Sigmoid colon (tissue), 7 donors: ENCODE results near the gene BTBD9. TPM values are rescaled to one million over a fixed set of nuclear protein-coding genes. Genes with fewer than 3 reads are reported as not detected.

Source experiments
- DNase-seq: peaks from one replicate; pipeline ENCODE4 v3.0.0-alpha.2; 2019
- H3K27ac ChIP-seq, 4 donors: fragments of 200-600 bp; sonication (generic); one replicate each; pipeline ENCODE4 v1.5.1; 2016 to 2019; ENCODE audit warnings: mild to moderate bottlenecking in 1 of 4
- H3K27me3 ChIP-seq, 3 donors: fragments of 200-600 bp; sonication (generic); one replicate each; pipeline ENCODE4 v1.5.1; 2019; ENCODE audit warnings: mild to moderate bottlenecking in 1 of 3
- H3K36me3 ChIP-seq, 4 donors: fragments of 200-600 bp; sonication (generic); one replicate each; pipeline ENCODE4 v1.5.1; 2016 to 2019
- H3K4me1 ChIP-seq, 4 donors: fragments of 200-600 bp; sonication (generic); one replicate each; pipeline ENCODE4 v1.5.1; 2017 to 2019
- H3K4me3 ChIP-seq, 4 donors: fragments of 200-600 bp; sonication (generic); one replicate each; pipeline ENCODE4 v1.5.1; 2017 to 2019; ENCODE audit warnings: mild to moderate bottlenecking in 2 of 4, moderate library complexity in 1 of 4
- H3K9me3 ChIP-seq, 4 donors: fragments of 200-600 bp in 3 of 4; sonication (generic) in 3 of 4; one replicate each; pipeline versions ENCODE4 v1.5.1 to v1.6.1; 2013 to 2019
- EP300 ChIP-seq, 4 donors: sonication (generic); formaldehyde crosslinking; IDR thresholded peaks; one replicate each; pipeline ENCODE4 v1.6.1; 2017; ENCODE audit warnings: antibody characterized with exemption in 4 of 4
- POLR2A ChIP-seq, 2 donors: fragments of 450-650 bp; IDR thresholded peaks; one replicate each; pipeline ENCODE4 v1.6.1; 2016; ENCODE audit warnings: antibody characterized with exemption in 2 of 2, mild to moderate bottlenecking in 2 of 2, moderate library complexity in 2 of 2
- POLR2AphosphoS5 ChIP-seq, 4 donors: sonication (generic); formaldehyde crosslinking; IDR thresholded peaks; one replicate each; pipeline ENCODE4 v1.6.1; 2017; ENCODE audit warnings: antibody characterized with exemption in 4 of 4
- WGBS, 2 donors: extraction: QIAGEN DNeasy Blood & Tissue Kit; methylation state at CpG; one replicate each; pipeline ENCODE4 v1.1.7; 2013; 5-methylcytosine and 5-hydroxymethylcytosine counted together
- intact Hi-C: fragments of 100-400 bp; cut with DNase I; formaldehyde crosslinking; loops from one replicate; pipeline ENCODE4 v1.15.1; 2023
- polyA plus RNA-seq, 3 donors: library from polyadenylated mRNA; stranded (reverse); fragments of 200-250 nt; gene quantifications; one replicate each; pipeline ENCODE4 v1.2.3, GENCODE V29; 2013
- total RNA-seq, 4 donors: library from RNA; depleted of rRNA; stranded (reverse); fragments of >200 nt; gene quantifications; one replicate each; pipeline ENCODE4 v1.1.0, GENCODE V29; 2016
- TF ChIP-seq, protein P1 (sequence below), 4 experiments: fragments of 450-650 bp in 3 of 4; fragments of 200-600 bp in 1 of 4; IDR thresholded peaks; one replicate each; pipeline ENCODE4 v1.5.1; 2016 to 2019; ENCODE audit warnings: antibody characterized with exemption in 4 of 4, mild to moderate bottlenecking in 3 of 4, moderate library complexity in 2 of 4
- donor health status: healthy with polysubstance abuse.
- donor health status: Bipolar disorder and iron deficiency.
- donor health status: healthy.

The BTBD9 gene
- total and polyA plus RNA-seq, 7 donors = 3.6 to 20.8 (median 10.5) TPM

DNA sequence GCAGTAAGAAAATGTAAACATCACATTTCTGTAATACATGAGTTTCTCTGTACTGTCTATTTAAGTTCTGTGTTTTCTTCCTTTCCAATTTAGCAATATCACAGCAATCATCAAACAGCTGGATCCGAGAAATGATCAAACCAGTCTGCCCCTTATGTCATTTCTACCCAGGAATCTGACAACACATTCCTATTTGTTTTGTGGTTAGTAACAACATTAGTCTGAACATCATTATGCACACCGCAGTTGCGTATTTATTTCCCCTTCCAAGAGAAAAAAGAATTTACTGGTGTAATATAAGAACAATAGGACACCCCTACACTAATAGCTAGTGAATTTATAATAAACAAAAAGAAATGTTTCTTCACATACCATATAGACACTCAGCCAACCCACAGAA is 179.5 kb downstream of the BTBD9 start:
- WGBS, 2 donors = 87 to 90% methylated on average over 3 of the region's 3 CpGs
- no peak for DNase-seq
- Histone ChIP-seq H3K9me3 (no peaks in the 10 kb centered on the region), H3K4me1 (no peaks in the 10 kb centered on the region), H3K27ac (no peak overlapping the region), H3K4me3 (no peak overlapping the region), H3K27me3 (no peaks in the 10 kb centered on the region), H3K36me3 (no peaks in the 10 kb centered on the region)
- intact Hi-C loops = no loop called here
- TF ChIP-seq POLR2A (IDR thresholded peaks at IDR 0.05) = no peak
- TF ChIP-seq, protein P1, sequence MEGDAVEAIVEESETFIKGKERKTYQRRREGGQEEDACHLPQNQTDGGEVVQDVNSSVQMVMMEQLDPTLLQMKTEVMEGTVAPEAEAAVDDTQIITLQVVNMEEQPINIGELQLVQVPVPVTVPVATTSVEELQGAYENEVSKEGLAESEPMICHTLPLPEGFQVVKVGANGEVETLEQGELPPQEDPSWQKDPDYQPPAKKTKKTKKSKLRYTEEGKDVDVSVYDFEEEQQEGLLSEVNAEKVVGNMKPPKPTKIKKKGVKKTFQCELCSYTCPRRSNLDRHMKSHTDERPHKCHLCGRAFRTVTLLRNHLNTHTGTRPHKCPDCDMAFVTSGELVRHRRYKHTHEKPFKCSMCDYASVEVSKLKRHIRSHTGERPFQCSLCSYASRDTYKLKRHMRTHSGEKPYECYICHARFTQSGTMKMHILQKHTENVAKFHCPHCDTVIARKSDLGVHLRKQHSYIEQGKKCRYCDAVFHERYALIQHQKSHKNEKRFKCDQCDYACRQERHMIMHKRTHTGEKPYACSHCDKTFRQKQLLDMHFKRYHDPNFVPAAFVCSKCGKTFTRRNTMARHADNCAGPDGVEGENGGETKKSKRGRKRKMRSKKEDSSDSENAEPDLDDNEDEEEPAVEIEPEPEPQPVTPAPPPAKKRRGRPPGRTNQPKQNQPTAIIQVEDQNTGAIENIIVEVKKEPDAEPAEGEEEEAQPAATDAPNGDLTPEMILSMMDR (IDR thresholded peaks at IDR 0.05) = no peak
- TF ChIP-seq POLR2AphosphoS5 (IDR thresholded peaks at IDR 0.05) = no peak
- no peak for TF ChIP-seq EP300 (IDR thresholded peaks at IDR 0.05)

DNA sequence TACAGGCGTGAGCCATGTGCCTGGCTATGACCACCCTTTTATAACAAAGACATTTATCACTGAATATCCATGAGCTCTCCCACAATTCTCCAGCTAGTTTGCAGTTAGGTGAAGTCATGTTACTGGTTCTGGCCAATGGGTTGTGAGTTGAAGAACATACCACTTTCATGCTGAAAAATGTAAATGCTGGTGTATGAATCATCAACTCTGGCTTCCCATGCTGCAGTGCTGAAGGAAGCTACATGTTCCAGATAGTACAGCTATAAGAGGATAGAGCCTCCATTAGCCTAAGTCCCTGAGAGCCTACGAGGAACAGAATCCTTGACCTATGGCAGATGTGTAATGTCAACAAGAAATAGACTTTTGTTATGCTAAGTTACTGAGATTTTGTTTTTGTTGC is 180.4 kb downstream of the BTBD9 start:
- Histone ChIP-seq H3K9me3 (no peaks in the 10 kb centered on the region), H3K4me3 (no peak overlapping the region), H3K4me1 (no peaks in the 10 kb centered on the region), H3K27me3 (no peaks in the 10 kb centered on the region), H3K27ac (no peak overlapping the region), H3K36me3 (no peaks in the 10 kb centered on the region)
- intact Hi-C loops = no loop called here
- WGBS, 2 donors = 89 to 91% methylated on average over 2 of the region's 2 CpGs
- no peak for TF ChIP-seq POLR2AphosphoS5 (IDR thresholded peaks at IDR 0.05)
- TF ChIP-seq EP300 (IDR thresholded peaks at IDR 0.05) = no peak
- TF ChIP-seq POLR2A (IDR thresholded peaks at IDR 0.05) = no peak
- TF ChIP-seq, protein P1 (IDR thresholded peaks at IDR 0.05) = no peak
- DNase-seq = no peak

- DNase-seq = no peak
- 95 to 96% methylated on average over 4 of the region's 4 CpGs for WGBS, 2 donors
- Histone ChIP-seq H3K36me3 (no peaks in the 10 kb centered on the region), H3K4me1 (no peaks in the 10 kb centered on the region), H3K4me3 (no peak overlapping the region), H3K9me3 (no peaks in the 10 kb centered on the region), H3K27me3 (no peaks in the 10 kb centered on the region), H3K27ac (no peak overlapping the region)
- TF ChIP-seq, protein P1 (IDR thresholded peaks at IDR 0.05) = no peak
- TF ChIP-seq POLR2A (IDR thresholded peaks at IDR 0.05) (no peak), POLR2AphosphoS5 (IDR thresholded peaks at IDR 0.05) (no peak), EP300 (IDR thresholded peaks at IDR 0.05) (no peak)
- intact Hi-C loops = no loop called here
These were observed 185.9 kb downstream of the BTBD9 start for GRCh38 chr6:38453861-38454260.

DNA sequence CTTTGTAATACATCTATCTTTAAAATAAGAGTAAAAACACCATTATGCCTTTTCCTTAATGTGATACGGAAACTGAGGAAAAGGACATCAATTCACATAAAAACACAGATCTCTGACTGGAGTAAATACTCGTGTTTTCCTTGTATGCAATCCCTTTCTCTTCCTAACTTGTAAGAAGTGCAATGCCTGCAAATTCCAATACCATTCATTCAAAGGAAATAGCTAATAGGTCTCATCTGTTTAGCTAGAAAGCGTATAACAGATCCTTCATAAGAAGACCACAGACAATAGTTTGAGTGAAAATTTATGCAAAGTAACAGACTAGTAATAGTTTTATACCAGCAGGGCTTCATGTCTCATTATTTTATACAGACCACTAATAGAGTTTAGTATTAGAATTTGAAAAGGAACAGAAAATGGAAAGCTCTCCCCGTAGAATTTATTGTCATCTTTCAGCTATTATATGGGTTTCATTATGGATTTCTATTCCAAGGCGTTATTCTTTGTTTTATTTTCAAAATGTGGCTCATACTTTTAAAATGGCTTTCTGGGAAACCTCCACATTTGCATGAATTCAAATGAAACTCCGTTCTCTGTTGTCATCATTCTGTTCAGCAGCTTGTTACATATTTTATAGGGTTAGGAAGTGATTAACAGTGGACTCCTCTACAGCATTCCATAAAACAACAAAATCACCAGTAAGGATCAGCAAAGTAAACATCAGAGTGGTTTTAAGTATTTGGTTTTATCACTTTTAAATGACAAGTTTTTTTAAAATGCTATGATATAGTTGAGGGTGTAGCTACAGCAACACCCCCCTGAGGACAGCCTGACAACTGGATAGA is 186.7 kb downstream of the BTBD9 start:
- TF ChIP-seq POLR2AphosphoS5 (IDR thresholded peaks at IDR 0.05) (no peak), EP300 (IDR thresholded peaks at IDR 0.05) (no peak), POLR2A (IDR thresholded peaks at IDR 0.05) (no peak)
- TF ChIP-seq, protein P1 (IDR thresholded peaks at IDR 0.05) = no peak
- Histone ChIP-seq H3K4me1 (no peaks in the 10 kb centered on the region), H3K4me3 (no peak overlapping the region), H3K36me3 (no peaks in the 10 kb centered on the region), H3K27ac (no peak overlapping the region), H3K9me3 (no peaks in the 10 kb centered on the region), H3K27me3 (no peaks in the 10 kb centered on the region)
- WGBS, 2 donors = 86 to 89% methylated on average over 6 of the region's 6 CpGs
- DNase-seq = no peak
- intact Hi-C loops = no loop called here
